Activated CD8-positive, alpha-beta memory T cell treated with anti-CD3 and anti-CD28 coated beads, Interleukin-2, amount 50 U/mL, for 48 hours (primary cell): ENCODE data around the gene PA2G4.
"Not testable (repeated sequence)": the region's sequence is repeated elsewhere in the genome, so short reads cannot be mapped to it uniquely, and the experiment has no call there.

Experiments used
- DNase-seq: peaks from one replicate; pipeline ENCODE4 v3.0.0-alpha.2; 2020

PA2G4 gene

DNA sequence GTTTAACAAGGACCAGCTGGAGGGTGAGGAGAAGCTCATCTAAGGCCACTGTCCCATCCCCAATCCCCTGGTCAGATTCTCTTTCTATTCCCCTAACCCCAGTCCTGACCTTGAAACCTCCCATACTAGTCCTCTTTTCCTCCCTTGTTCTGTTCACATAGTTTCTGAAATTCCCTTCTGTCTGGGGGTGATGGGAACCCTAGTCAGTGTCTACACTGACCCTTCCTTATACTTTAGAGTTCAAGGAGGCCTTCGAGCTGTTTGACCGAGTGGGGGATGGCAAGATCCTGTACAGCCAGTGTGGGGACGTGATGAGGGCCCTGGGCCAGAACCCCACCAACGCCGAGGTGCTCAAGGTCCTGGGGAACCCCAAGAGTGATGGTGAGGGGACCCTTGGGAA, 50.5 kb downstream of the PA2G4 start:
- no peak for DNase-seq

DNA sequence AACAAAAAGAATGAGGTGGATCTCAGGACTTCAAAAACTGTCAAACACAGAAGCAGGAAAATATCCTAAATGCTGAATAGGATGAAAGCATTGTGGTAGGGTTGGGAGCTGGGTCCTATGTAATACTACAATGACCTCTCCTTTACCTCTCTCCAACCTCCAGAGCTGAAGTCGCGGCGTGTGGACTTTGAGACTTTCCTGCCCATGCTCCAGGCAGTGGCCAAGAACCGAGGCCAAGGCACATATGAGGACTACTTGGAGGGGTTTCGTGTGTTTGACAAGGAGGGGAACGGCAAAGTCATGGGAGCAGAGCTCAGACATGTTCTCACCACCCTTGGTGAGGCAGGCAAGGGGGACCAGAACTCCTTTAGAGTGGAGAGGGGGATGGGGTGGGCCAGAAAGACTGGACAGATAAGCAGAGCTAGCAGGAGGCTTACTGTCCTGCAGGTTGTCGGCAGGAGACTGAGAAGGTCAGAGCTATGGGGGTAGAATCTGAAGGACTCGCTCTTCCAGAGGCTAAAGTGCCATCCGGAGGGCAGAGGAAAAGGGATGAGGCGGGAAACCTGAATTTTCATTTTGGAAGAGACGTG, 51.0 kb downstream of the PA2G4 start:
- DNase-seq, result no peak

DNA sequence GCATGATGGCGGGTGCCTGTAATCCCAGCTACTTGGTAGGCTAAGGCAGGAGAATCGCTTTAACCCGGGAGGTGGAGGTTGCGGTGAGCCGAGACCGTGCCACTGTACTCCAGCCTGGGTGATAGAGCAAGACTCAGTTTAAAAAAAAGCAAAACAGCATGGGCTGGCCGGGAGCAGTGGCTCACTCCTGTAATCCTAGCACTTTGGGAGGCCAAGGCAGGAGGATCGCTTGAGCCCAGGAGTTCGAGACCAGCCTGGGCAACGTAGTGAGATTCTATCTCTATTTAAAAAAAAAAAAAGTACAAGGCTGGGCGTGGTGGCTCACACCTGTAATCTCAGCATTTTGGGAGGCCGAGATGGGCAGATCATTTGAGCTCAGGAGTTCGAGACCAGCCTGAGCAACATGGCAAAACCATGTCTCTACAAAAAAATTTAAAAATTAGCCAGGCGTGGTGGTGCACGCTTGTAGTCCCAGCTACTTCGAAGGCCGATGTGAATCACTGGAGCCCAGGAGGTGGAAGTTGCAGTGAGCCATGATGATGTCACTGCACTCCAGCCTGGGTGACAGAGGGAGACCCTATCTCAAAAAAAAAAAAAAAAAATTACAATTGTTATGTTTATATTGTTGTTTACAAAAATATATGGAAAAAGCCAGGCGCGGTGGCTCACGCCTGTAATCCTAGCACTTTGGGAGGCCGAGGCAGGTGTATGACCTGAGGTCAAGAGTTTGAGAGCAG, 52.3 kb downstream of the PA2G4 start:
- not testable (repeated sequence) for DNase-seq

DNA sequence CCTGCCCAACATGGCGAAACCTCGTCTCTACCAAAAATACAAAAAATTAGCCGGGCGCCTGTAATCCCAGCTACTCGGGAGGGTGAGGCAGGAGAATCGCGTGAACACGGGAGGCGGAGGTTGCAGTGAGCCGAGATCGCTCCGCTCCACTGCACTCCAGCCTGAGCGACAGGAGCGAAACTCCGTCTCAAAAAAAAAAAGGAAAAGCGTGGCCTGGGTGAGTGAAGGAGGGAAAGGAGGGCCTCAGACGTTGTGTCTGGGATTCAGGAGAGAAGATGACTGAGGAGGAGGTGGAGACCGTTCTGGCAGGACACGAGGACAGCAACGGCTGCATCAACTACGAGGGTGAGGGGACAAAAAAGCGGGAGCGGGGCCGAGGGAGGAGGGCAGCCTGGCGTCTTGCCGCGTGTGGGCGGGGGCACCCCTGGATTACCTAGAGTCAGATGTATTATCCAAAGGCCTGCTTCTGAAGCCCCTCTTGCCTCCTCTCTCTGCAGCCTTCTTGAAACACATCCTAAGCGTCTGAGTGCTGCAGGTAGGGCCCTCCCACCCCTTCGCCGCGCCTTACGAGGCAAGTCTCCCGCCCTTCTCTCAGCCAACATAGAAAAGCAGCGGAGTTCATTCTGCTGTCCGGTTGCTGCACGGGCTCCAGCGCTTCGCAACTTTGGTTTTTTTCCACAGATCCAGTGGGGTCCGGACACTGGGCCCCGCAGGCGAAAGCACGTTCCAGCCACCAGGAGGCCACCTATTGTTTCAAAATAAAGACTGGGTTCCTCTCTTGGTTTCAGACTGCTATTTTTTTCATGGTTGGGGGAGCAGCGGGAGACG, 53.1 kb downstream of the PA2G4 start:
- peak; percentile 79 for DNase-seq

DNA sequence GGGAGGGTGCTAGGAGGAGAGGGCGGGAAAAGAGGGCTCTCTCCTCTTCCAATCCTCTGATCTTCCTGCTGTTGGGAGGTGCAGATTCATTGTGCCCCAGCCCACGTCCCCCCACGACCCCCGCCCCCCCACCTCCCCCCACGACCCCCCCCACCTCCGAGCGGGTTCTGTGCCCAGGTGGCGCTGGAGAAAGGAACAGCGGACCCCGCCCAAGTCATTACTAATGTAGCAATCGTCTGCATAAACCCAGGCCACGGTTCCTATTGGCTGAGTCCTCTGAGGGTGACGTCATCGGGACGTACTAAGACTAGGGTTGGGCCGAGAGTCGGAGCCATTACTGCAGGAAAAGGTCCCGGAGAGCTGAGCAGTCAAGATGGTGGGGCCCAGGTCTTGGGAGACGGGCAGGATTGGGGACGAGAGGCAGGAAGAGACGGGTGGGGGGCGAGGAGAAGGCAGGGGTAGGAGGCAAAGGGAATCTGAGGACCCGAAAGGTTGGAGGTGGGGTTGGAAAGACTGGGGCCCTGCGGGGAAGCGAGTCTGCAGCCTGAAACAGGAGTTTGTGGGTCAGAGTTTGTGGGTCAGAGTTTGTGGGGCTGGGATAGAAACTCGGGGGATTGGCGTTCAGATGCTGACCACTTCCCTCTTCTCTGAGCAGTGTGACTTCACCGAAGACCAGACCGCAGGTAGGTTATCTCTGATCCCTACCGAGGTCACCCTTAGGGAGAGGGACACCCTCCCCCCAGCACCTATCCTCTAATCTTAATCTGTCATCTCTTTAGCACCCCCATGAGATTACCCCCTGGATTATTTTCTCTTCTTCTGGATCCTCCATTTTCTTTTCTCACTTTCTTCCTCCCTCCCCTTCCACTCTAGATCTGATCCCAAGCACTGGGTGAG, 53.9 kb downstream of the PA2G4 start, which contains the start of gene MYL6:
MYL6 (plus strand) TSS at position 331 of the 897 bp plus-strand sequence; CDS start at position 374, 43 bp downstream.
- peak; percentile 92 for DNase-seq

DNA sequence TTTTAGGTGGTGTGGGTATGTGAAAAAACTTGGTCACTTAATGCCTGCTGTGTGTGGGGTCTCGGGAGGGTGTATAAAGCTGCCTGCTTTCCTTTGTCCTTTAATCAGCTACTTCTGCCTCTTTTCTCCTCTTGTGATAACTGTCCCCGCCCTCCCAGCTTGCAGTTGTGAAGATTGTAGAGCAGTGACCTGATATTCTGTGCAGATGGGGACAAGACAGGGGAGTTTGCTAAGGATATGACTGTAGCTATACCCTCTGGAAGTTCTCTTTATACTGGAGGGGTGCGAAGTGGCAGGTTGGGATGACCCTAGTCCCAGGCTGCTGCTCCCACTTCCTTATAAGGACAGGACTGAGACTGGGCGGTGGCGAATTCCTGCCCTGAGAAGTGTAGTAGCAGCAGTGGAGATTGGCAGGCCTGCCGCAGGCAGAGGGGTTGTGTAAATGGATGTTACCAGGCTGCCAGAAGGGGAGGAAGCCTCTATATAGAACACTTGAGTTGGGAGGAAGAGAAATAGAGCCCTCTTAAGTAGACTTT, 54.6 kb downstream of the PA2G4 start:
- no peak for DNase-seq

DNA sequence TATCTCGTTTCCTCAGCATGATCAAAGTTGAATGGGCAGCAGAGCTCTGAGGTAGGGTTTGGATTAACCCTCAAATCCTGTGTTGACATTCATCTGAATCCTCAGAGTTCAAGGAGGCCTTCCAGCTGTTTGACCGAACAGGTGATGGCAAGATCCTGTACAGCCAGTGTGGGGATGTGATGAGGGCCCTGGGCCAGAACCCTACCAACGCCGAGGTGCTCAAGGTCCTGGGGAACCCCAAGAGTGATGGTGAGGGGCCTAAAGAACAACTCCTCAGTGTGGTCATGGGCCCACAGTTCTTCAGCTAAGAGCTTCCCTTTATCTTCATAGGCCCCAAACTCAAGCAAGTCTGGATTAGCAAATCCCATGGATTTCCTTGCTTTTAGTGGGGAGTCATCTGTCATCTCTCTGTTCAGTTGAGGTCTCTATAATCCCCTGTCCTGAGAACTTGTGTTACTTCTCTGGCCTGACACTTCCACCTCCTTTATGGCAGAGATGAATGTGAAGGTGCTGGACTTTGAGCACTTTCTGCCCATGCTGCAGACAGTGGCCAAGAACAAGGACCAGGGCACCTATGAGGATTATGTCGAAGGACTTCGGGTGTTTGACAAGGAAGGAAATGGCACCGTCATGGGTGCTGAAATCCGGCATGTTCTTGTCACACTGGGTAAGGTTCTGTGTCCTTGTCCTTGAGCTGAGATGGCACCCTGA, 55.3 kb downstream of the PA2G4 start:
- no peak for DNase-seq

DNA sequence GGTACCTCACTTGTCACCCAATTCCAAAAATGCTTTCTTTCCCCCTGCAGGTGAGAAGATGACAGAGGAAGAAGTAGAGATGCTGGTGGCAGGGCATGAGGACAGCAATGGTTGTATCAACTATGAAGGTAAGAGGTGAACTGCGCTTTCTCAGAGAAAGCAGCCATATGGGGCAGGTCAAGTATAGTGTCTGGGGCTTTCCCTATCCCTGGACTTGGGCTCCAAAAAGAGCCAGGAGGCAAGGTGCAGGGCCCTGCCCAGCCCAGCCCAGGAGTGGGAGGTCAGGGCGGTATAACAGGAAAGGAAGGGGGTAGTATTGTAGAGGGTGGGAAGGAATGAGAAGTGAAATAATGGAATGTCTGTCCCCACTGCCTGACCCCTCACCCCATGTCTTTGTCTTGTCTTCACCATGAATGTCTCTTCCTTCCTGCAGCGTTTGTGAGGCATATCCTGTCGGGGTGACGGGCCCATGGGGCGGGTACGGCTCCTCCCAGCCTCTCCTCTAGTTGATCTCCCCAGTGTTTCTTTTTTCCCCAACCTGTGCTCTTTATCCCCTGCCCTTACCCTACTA, 55.9 kb downstream of the PA2G4 start:
- peak; percentile 77 for DNase-seq

DNA sequence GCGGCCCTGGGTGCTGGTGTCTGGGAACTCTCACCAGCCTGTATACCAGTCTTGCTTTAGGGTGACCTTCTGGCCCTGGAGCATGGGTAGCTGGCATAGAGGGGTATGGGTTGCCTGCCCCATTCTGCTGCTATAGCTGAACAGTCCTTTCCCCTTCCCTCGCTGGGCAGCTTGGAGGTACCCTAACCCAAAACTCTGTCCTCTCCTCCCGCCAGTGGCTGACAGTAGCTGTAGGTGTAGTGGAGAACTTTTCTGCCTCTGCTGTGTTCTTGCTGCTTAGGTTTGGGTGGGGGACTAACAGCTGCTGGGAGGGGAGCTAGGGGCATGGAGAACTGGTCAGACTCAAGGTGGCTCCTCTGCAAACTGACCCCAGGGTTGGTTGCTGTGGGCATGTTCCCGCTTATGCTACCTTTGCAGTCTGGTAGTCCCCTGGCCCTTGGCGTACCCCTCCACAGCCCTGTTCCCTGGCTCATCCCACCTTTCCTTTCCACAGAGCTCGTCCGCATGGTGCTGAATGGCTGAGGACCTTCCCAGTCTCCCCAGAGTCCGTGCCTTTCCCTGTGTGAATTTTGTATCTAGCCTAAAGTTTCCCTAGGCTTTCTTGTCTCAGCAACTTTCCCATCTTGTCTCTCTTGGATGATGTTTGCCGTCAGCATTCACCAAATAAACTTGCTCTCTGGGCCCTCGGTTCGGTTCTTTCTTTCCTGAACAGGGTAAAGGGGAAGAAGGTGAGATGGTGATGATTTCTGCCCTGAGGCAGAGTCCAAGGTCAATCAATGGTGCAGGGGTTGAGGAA, 56.7 kb downstream of the PA2G4 start:
- DNase-seq, result no peak

DNA sequence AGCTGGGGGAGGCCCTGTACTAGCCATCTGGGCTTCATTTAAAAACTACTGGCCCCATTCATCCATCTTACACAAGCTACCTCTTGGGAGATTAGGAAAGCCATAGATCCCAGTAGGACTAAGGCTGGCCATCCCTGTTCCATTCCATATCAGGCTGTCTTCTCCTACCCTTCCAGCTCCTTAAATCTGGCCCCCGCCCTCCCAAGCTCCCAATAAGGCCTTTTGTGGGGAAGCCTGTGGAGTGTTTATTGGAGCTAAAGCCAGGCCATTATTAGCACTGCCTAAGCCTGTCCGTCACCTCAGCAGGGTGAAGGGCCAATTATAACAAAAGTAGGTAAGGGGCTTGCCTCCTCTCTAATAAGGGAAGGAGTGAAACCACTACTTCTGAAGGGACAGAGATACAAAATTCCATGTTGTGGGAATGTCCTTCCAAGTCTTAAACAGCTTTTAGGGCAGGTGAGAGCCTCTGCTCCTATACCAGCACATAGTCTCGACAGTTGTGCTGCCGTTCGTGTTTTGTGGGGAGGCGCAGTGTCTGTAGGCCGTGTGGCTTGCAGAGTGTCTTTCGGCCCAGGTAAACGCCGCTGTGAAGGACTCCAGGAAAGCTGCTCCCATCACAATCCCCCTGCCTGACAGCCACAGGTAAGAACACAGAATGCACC, 57.5 kb downstream of the PA2G4 start:
- DNase-seq, result no peak

DNA sequence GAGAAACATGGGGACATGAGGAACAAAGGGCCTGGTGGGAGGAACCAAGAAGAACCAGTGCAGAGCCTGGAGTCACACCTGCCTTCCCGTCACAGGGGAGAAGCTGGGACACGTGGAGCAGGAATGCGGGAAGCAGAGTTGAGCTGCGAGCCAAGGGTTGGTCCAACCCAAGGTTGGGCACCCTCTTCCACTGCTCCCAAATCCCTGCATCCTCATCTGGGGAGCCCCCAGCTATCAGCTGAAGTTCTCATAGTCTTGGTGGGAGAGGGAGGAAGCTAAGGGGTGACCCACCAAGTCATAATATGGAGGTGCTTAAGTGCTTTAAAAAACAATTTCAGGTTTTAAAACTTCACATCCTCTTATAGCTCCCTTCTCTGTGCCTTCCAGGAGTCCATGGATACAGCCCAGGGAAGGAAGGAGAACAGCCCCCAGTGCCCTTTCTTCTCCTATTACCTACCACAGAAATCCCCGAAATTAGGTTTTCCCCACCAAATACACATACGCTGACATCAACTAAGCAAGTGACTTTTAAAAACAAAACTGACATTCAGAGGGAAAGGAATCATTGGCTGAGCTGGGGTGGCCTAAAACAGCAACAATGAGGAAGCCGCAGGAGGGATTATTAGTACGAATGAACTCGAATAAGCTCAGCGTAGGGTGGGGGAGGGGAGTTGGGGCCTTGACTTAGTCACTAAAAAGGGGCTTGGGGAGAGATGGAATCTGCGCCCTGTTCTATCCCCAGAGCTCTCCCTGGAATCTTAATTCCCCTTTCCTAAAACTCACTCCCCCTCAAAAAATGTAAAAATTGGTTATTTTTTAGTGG, 58.3 kb downstream of the PA2G4 start:
- no peak for DNase-seq
